ENCODE results near the gene SH2B2. TPM values are rescaled to one million over a fixed set of nuclear protein-coding genes. Genes with fewer than 3 reads are reported as not detected.

SH2B2 gene
- polyA plus RNA-seq (2013, experiment 1 of 2): 2.3 TPM
- 1.9 TPM for polyA plus RNA-seq (2013, experiment 2 of 2)

DNA sequence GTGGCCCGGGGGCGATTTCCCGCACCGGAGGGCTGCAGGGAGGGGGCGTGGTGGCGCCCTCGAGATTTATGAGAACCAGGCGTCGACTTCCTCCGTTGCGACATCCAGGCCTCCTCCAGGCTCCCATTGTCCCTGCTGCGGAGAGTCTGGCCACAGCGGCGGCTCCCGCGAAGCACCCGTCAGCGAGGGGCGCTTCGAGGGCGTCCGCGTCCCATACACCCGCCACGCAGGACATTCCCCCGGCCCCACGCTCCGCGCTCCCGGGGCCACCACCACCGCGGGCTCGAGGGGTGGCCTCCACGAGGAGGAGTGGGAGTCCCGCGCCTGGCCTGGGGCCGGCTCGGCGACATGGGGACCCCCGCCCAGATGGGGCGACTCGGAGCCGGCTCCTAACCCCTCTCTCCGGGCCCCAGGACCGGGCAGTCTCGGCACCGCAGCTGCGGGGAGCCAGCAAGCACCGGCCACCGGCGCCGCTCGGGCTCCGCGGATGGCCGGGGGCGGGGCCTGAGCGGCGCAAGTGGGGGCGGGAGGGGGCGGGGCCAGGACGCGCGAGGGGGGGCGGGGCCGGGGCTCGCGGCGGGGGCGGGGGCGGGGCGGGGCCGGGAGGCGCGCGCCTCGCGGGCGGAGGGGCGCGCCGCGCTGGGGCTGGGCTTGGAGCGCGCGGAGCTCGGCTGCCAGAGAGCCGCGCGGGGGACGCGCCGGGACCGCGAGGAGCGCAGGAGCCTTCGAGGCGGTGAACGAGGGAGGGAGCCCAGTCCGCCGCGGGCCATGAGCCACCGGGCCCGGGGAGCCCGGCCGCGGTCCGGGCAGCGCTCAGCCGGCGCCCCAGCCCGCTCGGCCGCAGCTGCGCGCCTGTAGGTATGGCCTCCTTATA is at the start of gene SH2B2:
TSS of gene SH2B2 (plus strand) at position 632 of the 874 bp plus-strand sequence. CDS start 13,683 bp downstream, outside the sequence.
- Histone ChIP-seq H3K9ac (ENCODE audit: low read length) (peak within 1 kb of the TSS; percentile 74), H2BK12ac (ENCODE audit: low read length in 2 of 2) (peak within 1 kb of the TSS in 1 of 2 experiments; percentile 99), H2BK120ac (ENCODE audit: low read depth, low read length) (peak within 1 kb of the TSS; percentile 92), H2AK5ac (ENCODE audit: low read length, severe bottlenecking) (no peak within 1 kb of the TSS), H3K36me3 (ENCODE audit: control insufficient read depth in 1 of 2, insufficient read depth in 2 of 2, low read depth in 1 of 2, low read length in 2 of 2) (peaks cover 0 to 12% of the 10 kb centered on the region in 2 experiments), H3K4me2 (ENCODE audit: low read length, poor library complexity, severe bottlenecking) (peak within 1 kb of the TSS; percentile 100), H3K4me1 (ENCODE audit: control insufficient read depth, insufficient read depth, low read depth, low read length) (peaks cover 32% of the 10 kb centered on the region), H3K9me3 (ENCODE audit: control insufficient read depth, low read length) (no peaks in the 10 kb centered on the region), H4K8ac (ENCODE audit: low read length) (peak within 1 kb of the TSS; percentile 99), H2AFZ (ENCODE audit: low read depth, low read length) (peak within 1 kb of the TSS; percentile 90), H3K27ac (ENCODE audit: low read length, poor library complexity, severe bottlenecking) (no peak within 1 kb of the TSS), H3K27me3 (ENCODE audit: control insufficient read depth in 1 of 2, insufficient read depth in 1 of 2, low read length in 2 of 2) (peaks cover 9 to 23% of the 10 kb centered on the region in 2 experiments), H3K79me1 (replicated peaks; ENCODE audit: low read length, poor library complexity, severe bottlenecking) (peaks cover 22% of the 10 kb centered on the region), H3K14ac (ENCODE audit: low read length in 2 of 2) (peak within 1 kb of the TSS in 1 of 2 experiments; percentile 99), H2BK5ac (ENCODE audit: low read depth, low read length, poor library complexity, severe bottlenecking) (peak within 1 kb of the TSS; percentile 37), H3K18ac (ENCODE audit: low read depth in 1 of 2, low read length in 2 of 2) (peak within 1 kb of the TSS; percentile 99 to 100), H3K4ac (ENCODE audit: low read depth in 1 of 2, low read length in 2 of 2) (peak within 1 kb of the TSS; percentile 95 to 100), H3K4me3 (ENCODE audit: insufficient read depth in 1 of 2, low read depth in 1 of 2, low read length in 2 of 2) (peak within 1 kb of the TSS; percentile 83), H3K23ac (ENCODE audit: low read length in 2 of 2) (peak within 1 kb of the TSS in 1 of 2 experiments; percentile 90), H4K91ac (ENCODE audit: low read length) (peak within 1 kb of the TSS; percentile 98), H2BK15ac (ENCODE audit: low read depth, poor library complexity, severe bottlenecking) (peak within 1 kb of the TSS; percentile 93)
- under 1% methylated on average over 30 of the region's 116 CpGs for WGBS
- DNase-seq: peak; percentile 85

DNA sequence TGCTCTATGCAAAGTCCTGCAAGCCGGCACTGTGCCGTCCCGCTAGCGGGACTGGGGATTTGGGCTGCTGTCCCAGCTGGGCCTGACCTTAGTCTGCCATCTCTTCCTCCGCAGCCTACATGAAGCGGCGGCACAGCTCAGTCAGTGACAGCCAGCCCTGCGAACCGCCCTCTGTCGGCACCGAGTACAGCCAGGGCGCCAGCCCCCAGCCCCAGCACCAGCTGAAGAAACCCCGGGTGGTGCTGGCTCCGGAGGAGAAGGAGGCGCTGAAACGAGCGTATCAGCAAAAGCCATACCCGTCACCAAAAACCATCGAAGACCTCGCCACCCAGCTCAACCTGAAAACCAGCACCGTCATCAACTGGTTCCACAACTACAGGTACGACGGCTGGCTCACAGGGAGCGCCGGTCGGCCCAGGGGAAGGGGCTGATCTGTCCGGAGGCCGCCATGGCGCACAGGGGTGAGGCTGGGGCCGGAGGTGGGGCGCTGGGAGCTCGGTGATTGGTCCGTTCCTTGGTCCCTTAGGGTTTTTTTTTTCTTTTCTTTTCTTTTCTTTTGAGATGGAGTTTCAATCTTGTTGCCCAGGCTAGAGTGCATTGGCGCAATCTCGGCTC is 47.4 kb upstream of the SH2B2 start:
- no peak overlapping the region for H2BK120ac ChIP-seq (ENCODE audit: low read depth, low read length)
- H3K27ac ChIP-seq (ENCODE audit: low read length, poor library complexity, severe bottlenecking): no peak overlapping the region
- H3K14ac ChIP-seq (ENCODE audit: low read length in 2 of 2): no peak overlapping the region
- no peak overlapping the region for H3K4me3 ChIP-seq (ENCODE audit: insufficient read depth in 1 of 2, low read depth in 1 of 2, low read length in 2 of 2)
- no peak overlapping the region for H4K8ac ChIP-seq (ENCODE audit: low read length)
- H3K36me3 ChIP-seq (ENCODE audit: control insufficient read depth in 1 of 2, insufficient read depth in 2 of 2, low read depth in 1 of 2, low read length in 2 of 2): peaks cover 17 to 32% of the 10 kb centered on the region in 2 experiments
- H3K23ac ChIP-seq (ENCODE audit: low read length in 2 of 2): no peak overlapping the region
- no peaks in the 10 kb centered on the region for H3K27me3 ChIP-seq (ENCODE audit: control insufficient read depth in 1 of 2, insufficient read depth in 1 of 2, low read length in 2 of 2)
- H2AFZ ChIP-seq (ENCODE audit: low read depth, low read length): no peak overlapping the region
- H2BK12ac ChIP-seq (ENCODE audit: low read length in 2 of 2): no peak overlapping the region
- no peak overlapping the region for H3K4ac ChIP-seq (ENCODE audit: low read depth in 1 of 2, low read length in 2 of 2)
- no peak overlapping the region for H2BK15ac ChIP-seq (ENCODE audit: low read depth, poor library complexity, severe bottlenecking)
- H2BK5ac ChIP-seq (ENCODE audit: low read depth, low read length, poor library complexity, severe bottlenecking): no peak overlapping the region
- H4K91ac ChIP-seq (ENCODE audit: low read length): no peak overlapping the region
- no peak overlapping the region for H3K18ac ChIP-seq (ENCODE audit: low read depth in 1 of 2, low read length in 2 of 2)
- DNase-seq: no peak
- H3K79me1 ChIP-seq (replicated peaks; ENCODE audit: low read length, poor library complexity, severe bottlenecking): peaks cover 5% of the 10 kb centered on the region
- no peak overlapping the region for H3K4me2 ChIP-seq (ENCODE audit: low read length, poor library complexity, severe bottlenecking)
- no peak overlapping the region for H3K9ac ChIP-seq (ENCODE audit: low read length)
- H2AK5ac ChIP-seq (ENCODE audit: low read length, severe bottlenecking): no peak overlapping the region
- H3K4me1 ChIP-seq (ENCODE audit: control insufficient read depth, insufficient read depth, low read depth, low read length): peaks cover 2% of the 10 kb centered on the region
- WGBS: 96% methylated on average over 30 of the region's 35 CpGs
- no peaks in the 10 kb centered on the region for H3K9me3 ChIP-seq (ENCODE audit: control insufficient read depth, low read length)

DNA sequence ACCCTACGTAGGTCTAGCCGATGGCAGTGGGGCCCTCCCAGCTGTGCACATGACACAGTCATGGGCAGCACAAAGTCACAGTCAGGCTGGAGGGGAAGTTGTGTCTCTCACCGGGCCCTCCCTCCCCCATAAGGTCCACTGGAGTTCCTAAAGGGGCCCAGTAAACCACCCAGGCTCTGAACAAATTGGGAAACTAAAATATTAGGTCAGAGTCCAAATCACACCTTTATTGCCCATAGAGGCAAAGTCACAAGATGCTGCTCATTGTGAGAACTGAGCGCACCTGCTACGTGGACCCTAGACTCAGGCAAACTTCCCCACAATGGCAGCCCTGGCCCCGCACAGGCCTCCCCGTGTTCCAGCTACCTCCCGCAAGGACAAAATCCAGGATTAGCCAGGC is 45.2 kb upstream of the SH2B2 start:
- Histone ChIP-seq H4K8ac (ENCODE audit: low read length) (no peak overlapping the region), H3K27me3 (ENCODE audit: control insufficient read depth in 1 of 2, insufficient read depth in 1 of 2, low read length in 2 of 2) (no peaks in the 10 kb centered on the region), H2AFZ (ENCODE audit: low read depth, low read length) (no peak overlapping the region), H2BK15ac (ENCODE audit: low read depth, poor library complexity, severe bottlenecking) (no peak overlapping the region), H4K91ac (ENCODE audit: low read length) (no peak overlapping the region), H3K36me3 (ENCODE audit: control insufficient read depth in 1 of 2, insufficient read depth in 2 of 2, low read depth in 1 of 2, low read length in 2 of 2) (peaks cover 12 to 32% of the 10 kb centered on the region in 2 experiments), H2AK5ac (ENCODE audit: low read length, severe bottlenecking) (no peak overlapping the region), H3K79me1 (replicated peaks; ENCODE audit: low read length, poor library complexity, severe bottlenecking) (peaks cover 2% of the 10 kb centered on the region), H3K9ac (ENCODE audit: low read length) (no peak overlapping the region), H3K9me3 (ENCODE audit: control insufficient read depth, low read length) (no peaks in the 10 kb centered on the region), H3K4me3 (ENCODE audit: insufficient read depth in 1 of 2, low read depth in 1 of 2, low read length in 2 of 2) (no peak overlapping the region), H3K23ac (ENCODE audit: low read length in 2 of 2) (no peak overlapping the region), H3K4ac (ENCODE audit: low read depth in 1 of 2, low read length in 2 of 2) (no peak overlapping the region), H3K18ac (ENCODE audit: low read depth in 1 of 2, low read length in 2 of 2) (no peak overlapping the region), H3K4me1 (ENCODE audit: control insufficient read depth, insufficient read depth, low read depth, low read length) (peaks cover 2% of the 10 kb centered on the region), H3K4me2 (ENCODE audit: low read length, poor library complexity, severe bottlenecking) (no peak overlapping the region), H2BK5ac (ENCODE audit: low read depth, low read length, poor library complexity, severe bottlenecking) (no peak overlapping the region), H3K27ac (ENCODE audit: low read length, poor library complexity, severe bottlenecking) (no peak overlapping the region), H2BK120ac (ENCODE audit: low read depth, low read length) (no peak overlapping the region), H3K14ac (ENCODE audit: low read length in 2 of 2) (peak overlapping the region in 1 of 2 experiments; percentile 42), H2BK12ac (ENCODE audit: low read length in 2 of 2) (no peak overlapping the region)
- WGBS: over 99% methylated on average over 8 of the region's 8 CpGs
- DNase-seq: no peak

DNA sequence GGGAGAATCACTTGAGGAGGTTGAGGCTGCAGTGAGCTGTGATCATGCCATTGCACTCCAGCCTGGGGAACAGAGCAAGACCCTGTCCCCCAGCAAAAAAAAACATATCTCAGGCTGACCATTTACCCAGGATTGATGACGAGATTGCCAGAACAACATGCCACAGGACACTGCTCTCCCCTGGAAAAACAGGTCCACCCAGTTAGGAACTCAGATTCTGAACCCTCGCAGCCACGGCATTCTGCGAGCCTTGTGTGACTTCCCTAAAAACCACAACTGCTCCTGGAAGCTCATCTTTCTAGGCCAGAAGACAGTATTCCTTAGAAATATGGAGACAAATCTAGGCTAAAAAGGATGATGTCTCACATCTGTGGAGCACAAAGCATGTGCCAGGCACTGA is 42.1 kb upstream of the SH2B2 start:
- peaks cover 2% of the 10 kb centered on the region for H3K79me1 ChIP-seq (replicated peaks; ENCODE audit: low read length, poor library complexity, severe bottlenecking)
- H3K4ac ChIP-seq (ENCODE audit: low read depth in 1 of 2, low read length in 2 of 2): no peak overlapping the region
- H3K4me2 ChIP-seq (ENCODE audit: low read length, poor library complexity, severe bottlenecking): no peak overlapping the region
- peaks cover 8 to 42% of the 10 kb centered on the region in 2 experiments for H3K36me3 ChIP-seq (ENCODE audit: control insufficient read depth in 1 of 2, insufficient read depth in 2 of 2, low read depth in 1 of 2, low read length in 2 of 2)
- H2AFZ ChIP-seq (ENCODE audit: low read depth, low read length): no peak overlapping the region
- no peak overlapping the region for H3K27ac ChIP-seq (ENCODE audit: low read length, poor library complexity, severe bottlenecking)
- no peak overlapping the region for H2BK120ac ChIP-seq (ENCODE audit: low read depth, low read length)
- no peak for DNase-seq
- H2BK15ac ChIP-seq (ENCODE audit: low read depth, poor library complexity, severe bottlenecking): no peak overlapping the region
- no peaks in the 10 kb centered on the region for H3K4me1 ChIP-seq (ENCODE audit: control insufficient read depth, insufficient read depth, low read depth, low read length)
- H2AK5ac ChIP-seq (ENCODE audit: low read length, severe bottlenecking): no peak overlapping the region
- H3K14ac ChIP-seq (ENCODE audit: low read length in 2 of 2): no peak overlapping the region
- H3K18ac ChIP-seq (ENCODE audit: low read depth in 1 of 2, low read length in 2 of 2): no peak overlapping the region
- H4K8ac ChIP-seq (ENCODE audit: low read length): no peak overlapping the region
- H3K27me3 ChIP-seq (ENCODE audit: control insufficient read depth in 1 of 2, insufficient read depth in 1 of 2, low read length in 2 of 2): no peaks in the 10 kb centered on the region
- H2BK5ac ChIP-seq (ENCODE audit: low read depth, low read length, poor library complexity, severe bottlenecking): no peak overlapping the region
- H3K9me3 ChIP-seq (ENCODE audit: control insufficient read depth, low read length): no peaks in the 10 kb centered on the region
- no peak overlapping the region for H4K91ac ChIP-seq (ENCODE audit: low read length)
- no peak overlapping the region for H2BK12ac ChIP-seq (ENCODE audit: low read length in 2 of 2)
- H3K4me3 ChIP-seq (ENCODE audit: insufficient read depth in 1 of 2, low read depth in 1 of 2, low read length in 2 of 2): no peak overlapping the region
- 98% methylated on average over 4 of the region's 4 CpGs for WGBS
- no peak overlapping the region for H3K23ac ChIP-seq (ENCODE audit: low read length in 2 of 2)
- no peak overlapping the region for H3K9ac ChIP-seq (ENCODE audit: low read length)

All from mesenchymal stem cell (in vitro differentiated cells and primary cell).